Endothelial cell of umbilical vein (primary cell): ENCODE results near the gene TRAPPC2L. TPM values are rescaled to one million over a fixed set of nuclear protein-coding genes. Genes with fewer than 3 reads are reported as not detected.
A peak's percentile ranks its signal among the peaks of the same experiment; 100 is the strongest.

Source experiments
- BruUV-seq: library from RNA; stranded (reverse); fragments of 400-500 nt; replicated peaks from 2 replicates; lab custom pipeline; 2021; lab: Mats Ljungman, UMichigan
- CTCF ChIA-PET: fragments of 300-600, 350-600 bp; sonication (Branson Sonifier 250); formaldehyde crosslinking; loops from one replicate; lab custom pipeline; 2021; ENCODE audit warnings: antibody characterized with exemption, inconsistent platforms; lab: Charles Lee
- POLR2A ChIA-PET: fragments of 300-600, 350-600 bp; sonication (Branson Sonifier 250); formaldehyde crosslinking; loops from one replicate; lab custom pipeline; 2021; ENCODE audit warnings: antibody characterized with exemption, inconsistent platforms; lab: Charles Lee
- DNase-seq: peaks from one replicate; pipeline ENCODE4 v3.0.0-alpha.2; 2011; ENCODE audit warnings: low read depth, low spot score
- FAIRE-seq: peaks from 2 replicates; lab custom pipeline; 2011; peaks lifted over from hg19 to GRCh38; lab: Jason Lieb, UNC
- H2AFZ ChIP-seq: 2 replicates; pipeline ENCODE4 v1.6.0; 2012; ENCODE audit warnings: low read depth, low read length, control low read depth, inconsistent platforms
- H3K27ac ChIP-seq: 2 replicates; pipeline ENCODE4 v1.5.1; 2011; ENCODE audit warnings: low read depth, mild to moderate bottlenecking, control low read depth, low read length, moderate library complexity; ENCODE audit not compliant: insufficient read depth
- H3K27me3 ChIP-seq, 2 experiments: 2 replicates each; pipeline versions ENCODE4 v1.6.0 to v1.6.1; 2011; ENCODE audit warnings: low read length in 2 of 2, mixed read lengths in 1 of 2; ENCODE audit not compliant: control insufficient read depth in 2 of 2, insufficient read depth in 2 of 2
- H3K36me3 ChIP-seq, 2 experiments: 2 replicates in 1 of 2; 3 replicates in 1 of 2; pipeline ENCODE4 v1.5.1; 2011; ENCODE audit warnings: low read length in 2 of 2, mild to moderate bottlenecking in 1 of 2, moderate library complexity in 1 of 2; ENCODE audit not compliant: control insufficient read depth in 2 of 2, insufficient read depth in 2 of 2; ENCODE audit errors: extremely low read depth in 1 of 2
- H3K4me1 ChIP-seq: 3 replicates; pipeline ENCODE4 v1.5.1; 2011; ENCODE audit warnings: mild to moderate bottlenecking, low read length; ENCODE audit not compliant: control insufficient read depth, insufficient read depth; ENCODE audit errors: extremely low read depth
- H3K4me2 ChIP-seq: 2 replicates; pipeline ENCODE4 v1.6.1; 2011; ENCODE audit warnings: low read length, control low read depth, mixed read lengths; ENCODE audit not compliant: insufficient read depth
- H3K4me3 ChIP-seq, 3 experiments: fragments of 200-600 bp in 1 of 3; sonication (generic), shearing (Covaris generic) in 1 of 3; replicated peaks in 1 of 3; 2 replicates each; pipeline ENCODE4 v1.5.1; 2011 to 2016; ENCODE audit warnings: control low read depth in 3 of 3, low read length in 3 of 3, mild to moderate bottlenecking in 2 of 3, inconsistent platforms in 1 of 3, low read depth in 1 of 3, moderate library complexity in 1 of 3; ENCODE audit not compliant: insufficient read depth in 1 of 3
- H3K79me2 ChIP-seq: 2 replicates; pipeline ENCODE4 v1.6.0; 2012; ENCODE audit warnings: low read length, inconsistent platforms; ENCODE audit not compliant: control insufficient read depth, insufficient read depth
- H3K9ac ChIP-seq: replicated peaks from 2 replicates; pipeline ENCODE3; 2011; ENCODE audit warnings: low read length, control low read depth; ENCODE audit not compliant: insufficient read depth; ENCODE audit errors: extremely low read depth
- H3K9me1 ChIP-seq: replicated peaks from 3 replicates; pipeline ENCODE4 v1.6.0; 2011; ENCODE audit warnings: mild to moderate bottlenecking, low read length; ENCODE audit not compliant: control insufficient read depth, insufficient read depth; ENCODE audit errors: extremely low read depth
- H3K9me3 ChIP-seq: replicated peaks from 2 replicates; pipeline ENCODE4 v1.5.1; 2012; ENCODE audit warnings: low read length, inconsistent platforms; ENCODE audit not compliant: control insufficient read depth, insufficient read depth
- H4K20me1 ChIP-seq: replicated peaks from 2 replicates; pipeline ENCODE3; 2011; ENCODE audit warnings: mild to moderate bottlenecking, low read length; ENCODE audit not compliant: control insufficient read depth, insufficient read depth; ENCODE audit errors: extremely low read depth
- EZH2 ChIP-seq: IDR thresholded peaks from 2 replicates; pipeline ENCODE4 v1.6.1; 2012; ENCODE audit warnings: borderline replicate concordance, low read depth, mild to moderate bottlenecking, moderate library complexity, low read length, inconsistent platforms; ENCODE audit not compliant: severe bottlenecking
- FOS ChIP-seq: IDR thresholded peaks from 2 replicates; pipeline ENCODE4 v1.6.1; 2011; ENCODE audit warnings: mild to moderate bottlenecking, low read length, moderate library complexity, borderline replicate concordance; ENCODE audit not compliant: insufficient read depth
- GATA2 ChIP-seq: IDR thresholded peaks from 2 replicates; pipeline ENCODE4 v1.7.0; 2011; ENCODE audit warnings: low read depth, mild to moderate bottlenecking, moderate library complexity, mixed read lengths, low read length; ENCODE audit not compliant: insufficient read length, insufficient read depth
- JUN ChIP-seq: IDR thresholded peaks from 2 replicates; pipeline ENCODE4 v1.6.1; 2011; ENCODE audit warnings: borderline replicate concordance, low read depth; ENCODE audit not compliant: insufficient read length, insufficient read depth
- MYC ChIP-seq: IDR thresholded peaks from one replicate; pipeline ENCODE4 v1.6.1; 2011; ENCODE audit warnings: mild to moderate bottlenecking, low read depth, low read length
- POLR2A ChIP-seq: IDR thresholded peaks from 2 replicates; pipeline ENCODE4 v1.6.1; 2012; ENCODE audit warnings: low read depth, mild to moderate bottlenecking, control low read depth, low read length
- POLR2AphosphoS5 ChIP-seq: IDR thresholded peaks from 2 replicates; pipeline ENCODE4 v1.6.1; 2012; ENCODE audit warnings: low read depth, mild to moderate bottlenecking, control low read depth, low read length, moderate library complexity; ENCODE audit not compliant: insufficient read depth
- dilution Hi-C: fragments of 300-500 bp; cut with MboI; formaldehyde crosslinking; loops from one replicate; pipeline ENCODE4 v1.15.0; 2019; ENCODE audit warnings: low sequenced_read_pairs; ENCODE audit not compliant: extremely low pct_ligation_motif_present
- intact Hi-C: fragments of 100-400 bp; cut with micrococcal nuclease; formaldehyde crosslinking; loops from one replicate; pipeline ENCODE4 v1.10.0; 2022
- polyA plus RNA-seq, 4 experiments: library from polyadenylated mRNA; depleted of rRNA in 3 of 4; stranded (reverse) in 3 of 4; unstranded in 1 of 4; fragments of >200 nt; gene quantifications; 2 replicates each; pipeline versions ENCODE4 v1.2.1 to v1.2.3, GENCODE V29; 2011 to 2012; ENCODE audit warnings: missing spikeins in 1 of 4
- total RNA-seq: library from RNA; stranded (reverse); gene quantifications from 2 replicates; pipeline ENCODE4 v1.2.3, GENCODE V29; 2021
- TF ChIP-seq, protein P1 (sequence below), 2 donors: IDR thresholded peaks; 1 replicate in 1 of 2; 2 replicates in 1 of 2; pipeline ENCODE4 v1.5.1; 2011; ENCODE audit warnings: low read length in 2 of 2, mild to moderate bottlenecking in 2 of 2, moderate library complexity in 2 of 2, control low read depth in 1 of 2, inconsistent platforms in 1 of 2, low read depth in 1 of 2; ENCODE audit not compliant: insufficient read depth in 1 of 2; ENCODE audit errors: extremely low read depth in 1 of 2
- TF ChIP-seq, protein P2 (sequence below): IDR thresholded peaks from 2 replicates; pipeline ENCODE4 v1.6.1; 2011; ENCODE audit not compliant: insufficient read depth, insufficient read length

The TRAPPC2L gene
- total and polyA plus RNA-seq, 2 donors (not counting 3 experiments of a cell fraction or from before 2014, with no cell fraction given), result 61.9 to 131 TPM

DNA sequence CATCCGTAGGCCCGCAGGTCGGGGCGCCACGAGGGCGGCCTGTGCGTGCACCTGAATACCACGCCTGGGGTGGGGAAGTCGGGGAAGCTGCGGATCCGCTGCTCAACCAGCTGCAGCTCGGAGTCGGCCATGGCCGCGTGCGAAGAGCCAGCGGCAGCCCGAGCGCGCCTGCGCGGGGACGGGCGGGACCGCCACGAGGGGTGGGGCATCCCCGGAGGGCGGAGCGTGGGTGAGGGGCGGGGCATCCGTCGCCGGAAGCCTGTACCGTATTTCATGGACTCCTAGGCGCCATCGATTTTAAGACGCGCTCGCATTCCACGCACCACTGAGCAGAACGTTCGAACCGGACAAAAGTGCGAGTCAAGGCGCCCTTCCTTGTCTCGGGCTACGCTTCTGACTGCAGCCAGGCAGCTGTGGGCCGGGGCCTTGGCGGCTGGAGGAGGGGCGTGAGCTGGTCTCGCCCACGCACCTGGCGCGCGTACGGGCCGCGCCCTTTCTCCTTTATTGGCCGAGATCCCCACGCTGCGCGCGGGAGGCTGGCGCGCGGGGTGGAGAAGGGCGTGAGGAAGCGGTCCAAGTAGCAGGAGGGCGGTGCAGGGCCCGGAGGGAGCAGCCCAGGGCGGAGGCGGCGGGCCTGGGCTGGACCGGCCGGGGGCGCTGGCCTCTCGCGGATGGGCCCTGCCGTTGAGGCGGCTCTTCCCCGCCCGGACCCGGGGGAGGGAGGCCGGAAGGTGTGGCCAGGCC is 45.0 kb upstream of the TRAPPC2L start, which contains the start of gene APRT:
TSS of gene APRT (minus strand) at position 160 of the 744 bp plus-strand sequence. CDS start at position 131, 29 bp downstream.
- Histone ChIP-seq H3K9ac (peak within 1 kb of the TSS; percentile 57), H4K20me1 (no peaks in the 10 kb centered on the region), H3K79me2 (peaks cover 23% of the 10 kb centered on the region), H3K4me2 (peak within 1 kb of the TSS; percentile 85), H3K9me3 (no peaks in the 10 kb centered on the region), H3K4me3 (peak within 1 kb of the TSS; percentile 42 to 54 (median 52)), H3K36me3 (peaks cover 4 to 12% of the 10 kb centered on the region in 2 experiments), H3K27ac (peak within 1 kb of the TSS; percentile 49), H2AFZ (peak within 1 kb of the TSS; percentile 96), H3K9me1 (no peaks in the 10 kb centered on the region), H3K4me1 (peaks cover 17% of the 10 kb centered on the region), H3K27me3 (no peaks in the 10 kb centered on the region)
- dilution Hi-C loops, result no loop called here
- peak; percentile 98 for FAIRE-seq
- TF ChIP-seq, protein P1, sequence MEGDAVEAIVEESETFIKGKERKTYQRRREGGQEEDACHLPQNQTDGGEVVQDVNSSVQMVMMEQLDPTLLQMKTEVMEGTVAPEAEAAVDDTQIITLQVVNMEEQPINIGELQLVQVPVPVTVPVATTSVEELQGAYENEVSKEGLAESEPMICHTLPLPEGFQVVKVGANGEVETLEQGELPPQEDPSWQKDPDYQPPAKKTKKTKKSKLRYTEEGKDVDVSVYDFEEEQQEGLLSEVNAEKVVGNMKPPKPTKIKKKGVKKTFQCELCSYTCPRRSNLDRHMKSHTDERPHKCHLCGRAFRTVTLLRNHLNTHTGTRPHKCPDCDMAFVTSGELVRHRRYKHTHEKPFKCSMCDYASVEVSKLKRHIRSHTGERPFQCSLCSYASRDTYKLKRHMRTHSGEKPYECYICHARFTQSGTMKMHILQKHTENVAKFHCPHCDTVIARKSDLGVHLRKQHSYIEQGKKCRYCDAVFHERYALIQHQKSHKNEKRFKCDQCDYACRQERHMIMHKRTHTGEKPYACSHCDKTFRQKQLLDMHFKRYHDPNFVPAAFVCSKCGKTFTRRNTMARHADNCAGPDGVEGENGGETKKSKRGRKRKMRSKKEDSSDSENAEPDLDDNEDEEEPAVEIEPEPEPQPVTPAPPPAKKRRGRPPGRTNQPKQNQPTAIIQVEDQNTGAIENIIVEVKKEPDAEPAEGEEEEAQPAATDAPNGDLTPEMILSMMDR (IDR thresholded peaks at IDR 0.05; ENCODE audit: extremely low read depth in 1 of 2, insufficient read depth in 1 of 2, low read depth in 1 of 2, low read length in 2 of 2), result peak; percentile 16 to 37
- TF ChIP-seq EZH2, result no peak
- TF ChIP-seq, protein P2, sequence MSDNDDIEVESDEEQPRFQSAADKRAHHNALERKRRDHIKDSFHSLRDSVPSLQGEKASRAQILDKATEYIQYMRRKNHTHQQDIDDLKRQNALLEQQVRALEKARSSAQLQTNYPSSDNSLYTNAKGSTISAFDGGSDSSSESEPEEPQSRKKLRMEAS, result peak; percentile 52
- peak; percentile 88 for TF ChIP-seq POLR2AphosphoS5
- no peak for TF ChIP-seq GATA2
- no peak for TF ChIP-seq MYC
- no peak for TF ChIP-seq JUN
- TF ChIP-seq FOS, result no peak
- TF ChIP-seq POLR2A, result peak; percentile 97
- no TSS peak for BruUV-seq
- ChIA-PET POLR2A (interaction anchor here (1.3 kb wide), 1 partner anchor 27 kb away, joined by 4 read pairs; the partner anchor contains the start of gene PIEZO1), CTCF (interaction anchor here (0.6 to 4.9 kb wide), 9 partner anchors 28 to 404 kb away, joined by 3 to 50 read pairs (median 5); partner anchors contain the start of genes GALNS, PIEZO1 and TRAPPC2L)
- intact Hi-C loops, result loop anchor here (1.0 to 5.0 kb wide), 2 partner anchors 45 to 110 kb away; partner anchors contain the start of gene TRAPPC2L
- peak; percentile 94 for DNase-seq
